Sigmoid colon (tissue), 7 donors: ENCODE measurements around the gene SND1. TPM values are rescaled to one million over a fixed set of nuclear protein-coding genes. Genes with fewer than 3 reads are reported as not detected.

Experiments used
- DNase-seq: peaks from one replicate; pipeline ENCODE4 v3.0.0-alpha.2; 2019
- H3K27ac ChIP-seq, 4 donors: fragments of 200-600 bp; sonication (generic); one replicate each; pipeline ENCODE4 v1.5.1; 2016 to 2019; ENCODE audit warnings: mild to moderate bottlenecking in 1 of 4
- H3K27me3 ChIP-seq, 3 donors: fragments of 200-600 bp; sonication (generic); one replicate each; pipeline ENCODE4 v1.5.1; 2019; ENCODE audit warnings: mild to moderate bottlenecking in 1 of 3
- H3K36me3 ChIP-seq, 4 donors: fragments of 200-600 bp; sonication (generic); one replicate each; pipeline ENCODE4 v1.5.1; 2016 to 2019
- H3K4me1 ChIP-seq, 4 donors: fragments of 200-600 bp; sonication (generic); one replicate each; pipeline ENCODE4 v1.5.1; 2017 to 2019
- H3K4me3 ChIP-seq, 4 donors: fragments of 200-600 bp; sonication (generic); one replicate each; pipeline ENCODE4 v1.5.1; 2017 to 2019; ENCODE audit warnings: mild to moderate bottlenecking in 2 of 4, moderate library complexity in 1 of 4
- H3K9me3 ChIP-seq, 4 donors: fragments of 200-600 bp in 3 of 4; sonication (generic) in 3 of 4; one replicate each; pipeline versions ENCODE4 v1.5.1 to v1.6.1; 2013 to 2019
- EP300 ChIP-seq, 4 donors: sonication (generic); formaldehyde crosslinking; IDR thresholded peaks; one replicate each; pipeline ENCODE4 v1.6.1; 2017; ENCODE audit warnings: antibody characterized with exemption in 4 of 4
- POLR2A ChIP-seq, 2 donors: fragments of 450-650 bp; IDR thresholded peaks; one replicate each; pipeline ENCODE4 v1.6.1; 2016; ENCODE audit warnings: antibody characterized with exemption in 2 of 2, mild to moderate bottlenecking in 2 of 2, moderate library complexity in 2 of 2
- POLR2AphosphoS5 ChIP-seq, 4 donors: sonication (generic); formaldehyde crosslinking; IDR thresholded peaks; one replicate each; pipeline ENCODE4 v1.6.1; 2017; ENCODE audit warnings: antibody characterized with exemption in 4 of 4
- WGBS, 2 donors: extraction: QIAGEN DNeasy Blood & Tissue Kit; methylation state at CpG; one replicate each; pipeline ENCODE4 v1.1.7; 2013; 5-methylcytosine and 5-hydroxymethylcytosine counted together
- intact Hi-C: fragments of 100-400 bp; cut with DNase I; formaldehyde crosslinking; loops from one replicate; pipeline ENCODE4 v1.15.1; 2023
- polyA plus RNA-seq, 3 donors: library from polyadenylated mRNA; stranded (reverse); fragments of 200-250 nt; gene quantifications; one replicate each; pipeline ENCODE4 v1.2.3, GENCODE V29; 2013
- total RNA-seq, 4 donors: library from RNA; depleted of rRNA; stranded (reverse); fragments of >200 nt; gene quantifications; one replicate each; pipeline ENCODE4 v1.1.0, GENCODE V29; 2016
- TF ChIP-seq, protein P1 (sequence below), 4 experiments: fragments of 450-650 bp in 3 of 4; fragments of 200-600 bp in 1 of 4; IDR thresholded peaks; one replicate each; pipeline ENCODE4 v1.5.1; 2016 to 2019; ENCODE audit warnings: antibody characterized with exemption in 4 of 4, mild to moderate bottlenecking in 3 of 4, moderate library complexity in 2 of 4
- donor health status: healthy with polysubstance abuse.
- donor health status: Bipolar disorder and iron deficiency.
- donor health status: healthy.

Gene SND1
- total and polyA plus RNA-seq, 7 donors = 30.6 to 93.4 (median 71.3) TPM

DNA sequence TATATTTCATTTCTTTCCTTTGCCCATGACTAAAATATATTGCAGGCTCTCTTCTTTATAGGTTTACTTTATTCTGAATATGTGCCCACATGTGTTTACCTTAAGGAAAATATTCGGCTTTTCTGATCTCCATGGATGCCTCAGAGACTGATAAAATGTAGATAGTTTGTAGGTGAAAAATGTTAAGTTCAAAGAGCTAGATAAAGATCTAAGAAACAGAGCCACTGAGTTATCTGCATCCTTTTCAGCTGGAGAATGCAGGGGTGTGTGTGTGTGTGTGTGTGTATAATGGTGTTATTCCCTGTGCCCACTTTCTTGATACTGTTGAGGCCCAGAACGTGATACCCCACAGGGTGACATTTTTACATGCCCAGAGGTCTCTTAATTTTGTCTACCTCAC, 228.5 kb downstream of the SND1 start:
- no peak for TF ChIP-seq EP300 (IDR thresholded peaks at IDR 0.05)
- TF ChIP-seq, protein P1, sequence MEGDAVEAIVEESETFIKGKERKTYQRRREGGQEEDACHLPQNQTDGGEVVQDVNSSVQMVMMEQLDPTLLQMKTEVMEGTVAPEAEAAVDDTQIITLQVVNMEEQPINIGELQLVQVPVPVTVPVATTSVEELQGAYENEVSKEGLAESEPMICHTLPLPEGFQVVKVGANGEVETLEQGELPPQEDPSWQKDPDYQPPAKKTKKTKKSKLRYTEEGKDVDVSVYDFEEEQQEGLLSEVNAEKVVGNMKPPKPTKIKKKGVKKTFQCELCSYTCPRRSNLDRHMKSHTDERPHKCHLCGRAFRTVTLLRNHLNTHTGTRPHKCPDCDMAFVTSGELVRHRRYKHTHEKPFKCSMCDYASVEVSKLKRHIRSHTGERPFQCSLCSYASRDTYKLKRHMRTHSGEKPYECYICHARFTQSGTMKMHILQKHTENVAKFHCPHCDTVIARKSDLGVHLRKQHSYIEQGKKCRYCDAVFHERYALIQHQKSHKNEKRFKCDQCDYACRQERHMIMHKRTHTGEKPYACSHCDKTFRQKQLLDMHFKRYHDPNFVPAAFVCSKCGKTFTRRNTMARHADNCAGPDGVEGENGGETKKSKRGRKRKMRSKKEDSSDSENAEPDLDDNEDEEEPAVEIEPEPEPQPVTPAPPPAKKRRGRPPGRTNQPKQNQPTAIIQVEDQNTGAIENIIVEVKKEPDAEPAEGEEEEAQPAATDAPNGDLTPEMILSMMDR (IDR thresholded peaks at IDR 0.05) = no peak
- no peak for TF ChIP-seq POLR2A (IDR thresholded peaks at IDR 0.05)
- H3K4me3 ChIP-seq = no peak overlapping the region
- peaks cover 0 to 12% (median under 1%) of the 10 kb centered on the region in 4 donors for H3K4me1 ChIP-seq
- DNase-seq = no peak
- WGBS, 2 donors = 72 to 82% methylated on average over 2 of the region's 2 CpGs
- H3K27ac ChIP-seq = no peak overlapping the region
- intact Hi-C loops = no loop called here
- H3K36me3 ChIP-seq = no peaks in the 10 kb centered on the region
- no peaks in the 10 kb centered on the region for H3K9me3 ChIP-seq
- no peaks in the 10 kb centered on the region for H3K27me3 ChIP-seq

DNA sequence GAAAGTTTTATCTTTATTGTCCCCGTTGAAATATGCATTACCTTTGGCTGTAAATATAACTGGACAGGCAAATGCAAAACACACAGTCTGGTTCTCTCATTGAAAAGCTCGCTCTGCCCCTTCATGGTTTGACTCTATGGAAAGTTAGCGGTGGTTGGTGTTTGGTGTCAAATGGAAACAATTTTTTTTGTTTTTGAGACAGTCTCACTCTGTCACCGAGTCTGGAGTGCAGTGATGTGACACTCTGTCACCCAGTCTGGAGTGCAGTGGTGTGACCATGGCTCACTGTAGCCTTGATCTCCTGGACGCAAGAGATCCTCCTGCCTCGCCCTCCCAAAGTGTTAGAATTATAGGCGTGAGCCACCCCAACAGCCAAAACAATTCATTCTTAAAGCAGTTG, 229.6 kb downstream of the SND1 start:
- Histone ChIP-seq H3K27ac (no peak overlapping the region), H3K4me1 (peaks cover 0 to 12% (median 4%) of the 10 kb centered on the region in 4 donors), H3K4me3 (no peak overlapping the region)

DNA sequence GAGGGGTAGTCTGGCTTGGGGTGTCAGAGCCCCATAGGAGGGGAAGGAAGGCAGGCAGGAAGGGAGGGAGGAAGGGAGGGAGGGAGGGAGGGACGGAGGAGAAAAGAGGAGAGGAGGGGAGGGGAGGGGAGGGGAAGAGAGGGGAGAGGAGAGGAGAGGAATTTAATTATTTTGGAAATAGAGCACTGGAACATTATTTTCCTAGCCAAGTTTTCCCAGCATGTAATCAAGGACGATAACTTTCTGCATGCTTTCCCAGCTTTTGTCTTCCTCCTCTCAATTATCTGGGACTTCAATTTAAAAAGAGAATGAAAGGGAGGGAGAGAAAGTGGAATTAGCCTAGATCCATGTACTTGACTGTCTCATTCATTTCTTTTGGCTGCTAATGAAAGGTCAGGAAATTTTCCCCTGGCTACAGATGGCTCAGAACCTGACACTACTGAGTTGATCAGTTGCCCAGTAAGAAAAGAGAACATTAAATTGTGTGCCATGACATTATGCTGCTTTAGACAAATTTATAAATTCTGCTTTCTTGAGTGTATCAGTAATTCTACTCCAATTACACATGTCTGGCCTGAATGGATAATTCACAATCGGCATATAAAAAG, 230.4 kb downstream of the SND1 start:
- no peaks in the 10 kb centered on the region for H3K36me3 ChIP-seq
- peaks cover 0 to 11% (median 4%) of the 10 kb centered on the region in 4 donors for H3K4me1 ChIP-seq
- TF ChIP-seq POLR2A (IDR thresholded peaks at IDR 0.05) (no peak), POLR2AphosphoS5 (IDR thresholded peaks at IDR 0.05) (no peak), EP300 (IDR thresholded peaks at IDR 0.05) (no peak)
- TF ChIP-seq, protein P1 (IDR thresholded peaks at IDR 0.05) = no peak
- H3K4me3 ChIP-seq = no peak overlapping the region
- H3K27ac ChIP-seq = no peak overlapping the region
- no peaks in the 10 kb centered on the region for H3K27me3 ChIP-seq
- intact Hi-C loops = no loop called here
- no peaks in the 10 kb centered on the region for H3K9me3 ChIP-seq
- DNase-seq = no peak
- WGBS, 2 donors = 76 to 89% methylated on average over 3 of the region's 3 CpGs

More for the DNA sequence above, 229.6 kb downstream of the SND1 start:
- no peaks in the 10 kb centered on the region for H3K36me3 ChIP-seq
- intact Hi-C loops = no loop called here
- TF ChIP-seq EP300 (IDR thresholded peaks at IDR 0.05) (no peak), POLR2A (IDR thresholded peaks at IDR 0.05) (no peak), POLR2AphosphoS5 (IDR thresholded peaks at IDR 0.05) (no peak)
- TF ChIP-seq, protein P1 (IDR thresholded peaks at IDR 0.05) = no peak
- 83 to 88% methylated on average over 7 of the region's 7 CpGs for WGBS, 2 donors
- no peaks in the 10 kb centered on the region for H3K9me3 ChIP-seq
- no peak for DNase-seq
- no peaks in the 10 kb centered on the region for H3K27me3 ChIP-seq

DNA sequence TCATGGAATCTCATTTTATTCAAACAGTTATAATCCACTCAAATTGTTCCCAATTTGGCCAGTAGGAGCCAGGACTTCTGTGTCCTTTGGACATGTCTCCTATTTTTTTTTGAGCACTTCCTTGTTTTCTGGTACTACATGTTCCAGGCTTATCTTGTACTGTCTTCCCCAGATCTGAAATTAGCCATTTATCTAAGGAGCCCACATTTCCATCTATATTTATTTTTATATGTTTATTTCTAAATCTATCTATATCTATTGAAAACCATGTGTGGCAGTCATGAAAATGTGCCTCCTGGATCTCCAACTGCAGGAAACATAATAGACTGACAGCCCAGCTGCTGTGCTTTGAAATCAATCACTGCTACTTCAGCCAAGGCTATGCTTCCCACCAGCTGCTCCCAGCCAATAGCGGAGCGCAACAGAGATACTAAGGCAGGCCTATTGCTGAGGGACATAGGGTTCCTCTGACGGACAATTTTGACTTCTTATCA, 232.1 kb downstream of the SND1 start:
- Histone ChIP-seq H3K4me3 (no peak overlapping the region), H3K27me3 (no peaks in the 10 kb centered on the region), H3K9me3 (no peaks in the 10 kb centered on the region), H3K36me3 (peaks cover 0 to 9% (median 0%) of the 10 kb centered on the region in 4 donors), H3K27ac (no peak overlapping the region), H3K4me1 (peaks cover 0 to 7% (median 3%) of the 10 kb centered on the region in 4 donors)
- no peak for DNase-seq
- intact Hi-C loops = no loop called here
- WGBS, 2 donors = 97 to 98% methylated on average over 3 of the region's 3 CpGs
- TF ChIP-seq POLR2AphosphoS5 (IDR thresholded peaks at IDR 0.05) (no peak), EP300 (IDR thresholded peaks at IDR 0.05) (no peak), POLR2A (IDR thresholded peaks at IDR 0.05) (no peak)
- TF ChIP-seq, protein P1 (IDR thresholded peaks at IDR 0.05) = no peak
